GM23338 (cell line): ENCODE results near the gene TCERG1L. TPM values are rescaled to one million over a fixed set of nuclear protein-coding genes. Genes with fewer than 3 reads are reported as not detected.

Source experiments
- ATAC-seq: fragments of 200-7000 bp; cut with Tn5 transposase; 3 replicates; pipeline ENCODE4 v1.9.1; 2020
- DNase-seq: peaks from one replicate; pipeline ENCODE4 v3.0.0-alpha.2; 2015; ENCODE audit warnings: low spot score
- H2AFZ ChIP-seq: fragments of 200-600 bp; sonication (generic); 2 replicates; pipeline ENCODE4 v1.8.0; 2016; ENCODE audit warnings: antibody characterized with exemption, mild to moderate bottlenecking, moderate library complexity
- H3F3A ChIP-seq: fragments of 200-600 bp; sonication (generic); replicated peaks from 2 replicates; pipeline ENCODE4 v1.8.0; 2017; ENCODE audit warnings: antibody characterized with exemption, mixed run types, low read depth
- H3K27ac ChIP-seq: fragments of 200-600 bp; sonication (generic); 2 replicates; pipeline ENCODE4 v1.6.1; 2016; ENCODE audit warnings: low read depth
- H3K27me3 ChIP-seq: fragments of 200-600 bp; sonication (generic); 2 replicates; pipeline ENCODE4 v1.8.0; 2016; ENCODE audit warnings: mild to moderate bottlenecking, mixed run types, moderate library complexity; ENCODE audit not compliant: insufficient read depth
- H3K36me3 ChIP-seq: fragments of 200-600 bp; sonication (generic); 2 replicates; pipeline ENCODE4 v1.8.0; 2016; ENCODE audit warnings: mild to moderate bottlenecking; ENCODE audit not compliant: insufficient read depth
- H3K4me1 ChIP-seq: fragments of 200-600 bp; sonication (generic); 2 replicates; pipeline ENCODE4 v1.8.0; 2016; ENCODE audit warnings: mild to moderate bottlenecking, moderate library complexity; ENCODE audit not compliant: insufficient read depth
- H3K4me2 ChIP-seq: fragments of 200-600 bp; sonication (generic); 2 replicates; pipeline ENCODE4 v1.7.1; 2017; ENCODE audit warnings: mixed run types
- H3K4me3 ChIP-seq: fragments of 200-600 bp; sonication (generic); 2 replicates; pipeline ENCODE4 v1.6.1; 2016; ENCODE audit warnings: mixed run types
- H3K79me2 ChIP-seq: fragments of 200-600 bp; sonication (generic); replicated peaks from 2 replicates; pipeline ENCODE4 v1.8.0; 2017; ENCODE audit warnings: mild to moderate bottlenecking; ENCODE audit not compliant: insufficient read depth
- H3K9me2 ChIP-seq: fragments of 200-600 bp; sonication (generic); 2 replicates; pipeline ENCODE4 v1.8.0; 2017; ENCODE audit not compliant: insufficient read depth
- H4K20me1 ChIP-seq: fragments of 200-600 bp; sonication (generic); replicated peaks from 2 replicates; pipeline ENCODE4 v1.8.0; 2017; ENCODE audit warnings: mild to moderate bottlenecking; ENCODE audit not compliant: insufficient read depth
- H3K27ac Mint-ChIP-seq: 2 replicates; pipeline ENCODE4 v1.8.0; 2020; ENCODE audit warnings: inconsistent platforms, mild to moderate bottlenecking, moderate library complexity, mixed read lengths
- H3K27me3 Mint-ChIP-seq: 3 replicates; pipeline ENCODE4 v1.8.0; 2022; ENCODE audit warnings: low read depth, mild to moderate bottlenecking, moderate library complexity, mixed read lengths, inconsistent platforms; ENCODE audit not compliant: insufficient read depth, poor library complexity
- H3K36me3 Mint-ChIP-seq: 3 replicates; pipeline ENCODE4 v1.8.0; 2021; ENCODE audit warnings: low read depth, mild to moderate bottlenecking, inconsistent platforms, moderate library complexity, mixed read lengths
- H3K4me1 Mint-ChIP-seq: 3 replicates; pipeline ENCODE4 v1.8.0; 2020; ENCODE audit warnings: mild to moderate bottlenecking, inconsistent platforms, mixed read lengths
- H3K4me3 Mint-ChIP-seq: 3 replicates; pipeline ENCODE4 v1.8.0; 2021; ENCODE audit warnings: moderate library complexity, mild to moderate bottlenecking, inconsistent platforms, mixed read lengths
- H3K9me3 Mint-ChIP-seq: 3 replicates; pipeline ENCODE4 v1.8.0; 2020; ENCODE audit warnings: moderate library complexity, mild to moderate bottlenecking, inconsistent platforms, mixed read lengths
- CREB1 ChIP-seq: fragments of 250-450 bp; sonication (Bioruptor Pico); IDR thresholded peaks from 2 replicates; pipeline ENCODE4 v1.5.0; 2020; ENCODE audit warnings: low read depth, mild to moderate bottlenecking, moderate library complexity
- EZH2phosphoT487 ChIP-seq: fragments of 200-600 bp; sonication (generic); IDR thresholded peaks from one replicate; pipeline ENCODE4 v1.8.1; 2018; ENCODE audit warnings: antibody characterized with exemption; ENCODE audit not compliant: unreplicated experiment
- NANOG ChIP-seq: IDR thresholded peaks from 2 replicates; pipeline ENCODE4 v1.6.1; 2016; ENCODE audit warnings: antibody characterized with exemption, borderline replicate concordance
- ZNF331 ChIP-seq: fragments of 250-450 bp; sonication (Bioruptor Pico); IDR thresholded peaks from 2 replicates; pipeline ENCODE4 v1.5.0; 2020; ENCODE audit warnings: low read depth, mild to moderate bottlenecking, moderate library complexity
- polyA plus RNA-seq: library from polyadenylated mRNA; unstranded; fragments of >200 nt; fragmentation: Nextera tagmentation; extraction: Ambion mirVana; gene quantifications from 2 replicates; pipeline ENCODE4 v1.2.1, GENCODE V29; 2016
- total RNA-seq: library from RNA; depleted of rRNA; stranded (reverse); fragments of >200 nt; shearing (Covaris generic); gene quantifications from 2 replicates; pipeline ENCODE4 v1.2.3, GENCODE V29; 2014
- TF ChIP-seq, protein P1 (sequence below): IDR thresholded peaks from 2 replicates; pipeline ENCODE4 v1.6.1; 2016; ENCODE audit warnings: antibody characterized with exemption
- TF ChIP-seq, protein P2 (sequence below): IDR thresholded peaks from one replicate; pipeline ENCODE4 v1.6.1; 2018; ENCODE audit warnings: antibody characterized with exemption; ENCODE audit not compliant: unreplicated experiment
- TF ChIP-seq, protein P3 (sequence below): fragments of 250-450 bp; sonication (Bioruptor Pico); IDR thresholded peaks from 2 replicates; pipeline ENCODE4 v1.5.0; 2020; ENCODE audit warnings: mild to moderate bottlenecking, moderate library complexity

TCERG1L gene
- total and polyA plus RNA-seq, 2 experiments from 2014 or later, result 3.9 to 5.5 TPM

DNA sequence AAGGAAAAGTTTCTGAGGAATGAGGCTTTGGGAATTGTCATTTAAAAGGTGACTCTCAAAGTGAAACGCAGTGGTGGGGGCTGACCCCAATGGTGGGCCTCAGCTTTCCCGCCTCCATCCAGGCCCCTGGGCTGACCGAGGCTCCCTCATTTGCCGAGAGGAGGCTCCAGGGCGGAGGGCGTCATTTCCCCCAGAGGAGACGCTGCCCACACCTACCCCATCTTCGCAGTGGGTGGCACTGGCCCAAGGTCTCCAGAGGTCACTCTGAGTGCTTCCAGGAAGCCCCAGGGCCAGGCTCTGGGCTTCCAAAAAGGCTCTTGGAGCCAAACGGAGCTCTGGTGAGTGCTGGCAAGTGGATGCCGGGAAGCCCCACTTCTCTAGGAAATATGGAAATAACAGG lies 38.0 kb downstream of the TCERG1L start:
- H4K20me1 ChIP-seq, result no peaks in the 10 kb centered on the region
- H3F3A ChIP-seq, result no peaks in the 10 kb centered on the region
- Mint-ChIP-seq H3K4me3 (no peak overlapping the region), H3K27ac (no peak overlapping the region), H3K4me1 (no peaks in the 10 kb centered on the region), H3K9me3 (peaks cover 94% of the 10 kb centered on the region), H3K27me3 (peaks cover 3% of the 10 kb centered on the region), H3K36me3 (peaks cover 38% of the 10 kb centered on the region)
- no peak overlapping the region for H2AFZ ChIP-seq
- no peaks in the 10 kb centered on the region for H3K27me3 ChIP-seq
- no peaks in the 10 kb centered on the region for H3K4me1 ChIP-seq
- DNase-seq (no peak), ATAC-seq (no peak)
- no peaks in the 10 kb centered on the region for H3K9me2 ChIP-seq
- H3K4me3 ChIP-seq, result no peak overlapping the region
- no peak overlapping the region for H3K4me2 ChIP-seq
- H3K79me2 ChIP-seq, result no peaks in the 10 kb centered on the region
- no peaks in the 10 kb centered on the region for H3K36me3 ChIP-seq
- no peak for TF ChIP-seq CREB1
- no peak for TF ChIP-seq ZNF331 (CRISPR knock-in tag)
- no peak for TF ChIP-seq NANOG
- TF ChIP-seq, protein P1, sequence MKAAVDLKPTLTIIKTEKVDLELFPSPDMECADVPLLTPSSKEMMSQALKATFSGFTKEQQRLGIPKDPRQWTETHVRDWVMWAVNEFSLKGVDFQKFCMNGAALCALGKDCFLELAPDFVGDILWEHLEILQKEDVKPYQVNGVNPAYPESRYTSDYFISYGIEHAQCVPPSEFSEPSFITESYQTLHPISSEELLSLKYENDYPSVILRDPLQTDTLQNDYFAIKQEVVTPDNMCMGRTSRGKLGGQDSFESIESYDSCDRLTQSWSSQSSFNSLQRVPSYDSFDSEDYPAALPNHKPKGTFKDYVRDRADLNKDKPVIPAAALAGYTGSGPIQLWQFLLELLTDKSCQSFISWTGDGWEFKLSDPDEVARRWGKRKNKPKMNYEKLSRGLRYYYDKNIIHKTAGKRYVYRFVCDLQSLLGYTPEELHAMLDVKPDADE, result no peak
- TF ChIP-seq, protein P2, sequence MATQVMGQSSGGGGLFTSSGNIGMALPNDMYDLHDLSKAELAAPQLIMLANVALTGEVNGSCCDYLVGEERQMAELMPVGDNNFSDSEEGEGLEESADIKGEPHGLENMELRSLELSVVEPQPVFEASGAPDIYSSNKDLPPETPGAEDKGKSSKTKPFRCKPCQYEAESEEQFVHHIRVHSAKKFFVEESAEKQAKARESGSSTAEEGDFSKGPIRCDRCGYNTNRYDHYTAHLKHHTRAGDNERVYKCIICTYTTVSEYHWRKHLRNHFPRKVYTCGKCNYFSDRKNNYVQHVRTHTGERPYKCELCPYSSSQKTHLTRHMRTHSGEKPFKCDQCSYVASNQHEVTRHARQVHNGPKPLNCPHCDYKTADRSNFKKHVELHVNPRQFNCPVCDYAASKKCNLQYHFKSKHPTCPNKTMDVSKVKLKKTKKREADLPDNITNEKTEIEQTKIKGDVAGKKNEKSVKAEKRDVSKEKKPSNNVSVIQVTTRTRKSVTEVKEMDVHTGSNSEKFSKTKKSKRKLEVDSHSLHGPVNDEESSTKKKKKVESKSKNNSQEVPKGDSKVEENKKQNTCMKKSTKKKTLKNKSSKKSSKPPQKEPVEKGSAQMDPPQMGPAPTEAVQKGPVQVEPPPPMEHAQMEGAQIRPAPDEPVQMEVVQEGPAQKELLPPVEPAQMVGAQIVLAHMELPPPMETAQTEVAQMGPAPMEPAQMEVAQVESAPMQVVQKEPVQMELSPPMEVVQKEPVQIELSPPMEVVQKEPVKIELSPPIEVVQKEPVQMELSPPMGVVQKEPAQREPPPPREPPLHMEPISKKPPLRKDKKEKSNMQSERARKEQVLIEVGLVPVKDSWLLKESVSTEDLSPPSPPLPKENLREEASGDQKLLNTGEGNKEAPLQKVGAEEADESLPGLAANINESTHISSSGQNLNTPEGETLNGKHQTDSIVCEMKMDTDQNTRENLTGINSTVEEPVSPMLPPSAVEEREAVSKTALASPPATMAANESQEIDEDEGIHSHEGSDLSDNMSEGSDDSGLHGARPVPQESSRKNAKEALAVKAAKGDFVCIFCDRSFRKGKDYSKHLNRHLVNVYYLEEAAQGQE, result no peak
- TF ChIP-seq, protein P3, sequence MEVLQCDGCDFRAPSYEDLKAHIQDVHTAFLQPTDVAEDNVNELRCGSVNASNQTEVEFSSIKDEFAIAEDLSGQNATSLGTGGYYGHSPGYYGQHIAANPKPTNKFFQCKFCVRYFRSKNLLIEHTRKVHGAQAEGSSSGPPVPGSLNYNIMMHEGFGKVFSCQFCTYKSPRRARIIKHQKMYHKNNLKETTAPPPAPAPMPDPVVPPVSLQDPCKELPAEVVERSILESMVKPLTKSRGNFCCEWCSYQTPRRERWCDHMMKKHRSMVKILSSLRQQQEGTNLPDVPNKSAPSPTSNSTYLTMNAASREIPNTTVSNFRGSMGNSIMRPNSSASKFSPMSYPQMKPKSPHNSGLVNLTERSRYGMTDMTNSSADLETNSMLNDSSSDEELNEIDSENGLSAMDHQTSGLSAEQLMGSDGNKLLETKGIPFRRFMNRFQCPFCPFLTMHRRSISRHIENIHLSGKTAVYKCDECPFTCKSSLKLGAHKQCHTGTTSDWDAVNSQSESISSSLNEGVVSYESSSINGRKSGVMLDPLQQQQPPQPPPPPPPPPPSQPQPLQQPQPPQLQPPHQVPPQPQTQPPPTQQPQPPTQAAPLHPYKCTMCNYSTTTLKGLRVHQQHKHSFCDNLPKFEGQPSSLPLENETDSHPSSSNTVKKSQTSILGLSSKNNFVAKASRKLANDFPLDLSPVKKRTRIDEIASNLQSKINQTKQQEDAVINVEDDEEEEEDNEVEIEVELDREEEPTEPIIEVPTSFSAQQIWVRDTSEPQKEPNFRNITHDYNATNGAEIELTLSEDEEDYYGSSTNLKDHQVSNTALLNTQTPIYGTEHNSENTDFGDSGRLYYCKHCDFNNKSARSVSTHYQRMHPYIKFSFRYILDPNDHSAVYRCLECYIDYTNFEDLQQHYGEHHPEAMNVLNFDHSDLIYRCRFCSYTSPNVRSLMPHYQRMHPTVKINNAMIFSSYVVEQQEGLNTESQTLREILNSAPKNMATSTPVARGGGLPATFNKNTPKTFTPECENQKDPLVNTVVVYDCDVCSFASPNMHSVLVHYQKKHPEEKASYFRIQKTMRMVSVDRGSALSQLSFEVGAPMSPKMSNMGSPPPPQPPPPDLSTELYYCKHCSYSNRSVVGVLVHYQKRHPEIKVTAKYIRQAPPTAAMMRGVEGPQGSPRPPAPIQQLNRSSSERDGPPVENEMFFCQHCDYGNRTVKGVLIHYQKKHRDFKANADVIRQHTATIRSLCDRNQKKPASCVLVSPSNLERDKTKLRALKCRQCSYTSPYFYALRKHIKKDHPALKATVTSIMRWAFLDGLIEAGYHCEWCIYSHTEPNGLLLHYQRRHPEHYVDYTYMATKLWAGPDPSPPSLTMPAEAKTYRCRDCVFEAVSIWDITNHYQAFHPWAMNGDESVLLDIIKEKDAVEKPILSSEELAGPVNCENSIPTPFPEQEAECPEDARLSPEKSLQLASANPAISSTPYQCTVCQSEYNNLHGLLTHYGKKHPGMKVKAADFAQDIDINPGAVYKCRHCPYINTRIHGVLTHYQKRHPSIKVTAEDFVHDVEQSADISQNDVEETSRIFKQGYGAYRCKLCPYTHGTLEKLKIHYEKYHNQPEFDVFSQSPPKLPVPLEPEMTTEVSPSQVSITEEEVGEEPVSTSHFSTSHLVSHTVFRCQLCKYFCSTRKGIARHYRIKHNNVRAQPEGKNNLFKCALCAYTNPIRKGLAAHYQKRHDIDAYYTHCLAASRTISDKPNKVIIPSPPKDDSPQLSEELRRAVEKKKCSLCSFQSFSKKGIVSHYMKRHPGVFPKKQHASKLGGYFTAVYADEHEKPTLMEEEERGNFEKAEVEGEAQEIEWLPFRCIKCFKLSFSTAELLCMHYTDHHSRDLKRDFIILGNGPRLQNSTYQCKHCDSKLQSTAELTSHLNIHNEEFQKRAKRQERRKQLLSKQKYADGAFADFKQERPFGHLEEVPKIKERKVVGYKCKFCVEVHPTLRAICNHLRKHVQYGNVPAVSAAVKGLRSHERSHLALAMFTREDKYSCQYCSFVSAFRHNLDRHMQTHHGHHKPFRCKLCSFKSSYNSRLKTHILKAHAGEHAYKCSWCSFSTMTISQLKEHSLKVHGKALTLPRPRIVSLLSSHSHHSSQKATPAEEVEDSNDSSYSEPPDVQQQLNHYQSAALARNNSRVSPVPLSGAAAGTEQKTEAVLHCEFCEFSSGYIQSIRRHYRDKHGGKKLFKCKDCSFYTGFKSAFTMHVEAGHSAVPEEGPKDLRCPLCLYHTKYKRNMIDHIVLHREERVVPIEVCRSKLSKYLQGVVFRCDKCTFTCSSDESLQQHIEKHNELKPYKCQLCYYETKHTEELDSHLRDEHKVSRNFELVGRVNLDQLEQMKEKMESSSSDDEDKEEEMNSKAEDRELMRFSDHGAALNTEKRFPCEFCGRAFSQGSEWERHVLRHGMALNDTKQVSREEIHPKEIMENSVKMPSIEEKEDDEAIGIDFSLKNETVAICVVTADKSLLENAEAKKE (CRISPR knock-in tag), result no peak
- no peak for TF ChIP-seq EZH2phosphoT487
- no peak overlapping the region for H3K27ac ChIP-seq
